GM18868 (cell line): ENCODE measurements around the gene NFX1.
"Not testable (repeated sequence)": the region's sequence is repeated elsewhere in the genome, so short reads cannot be mapped to it uniquely, and the experiment has no call there.

Experiments used
- ATAC-seq: cut with Tn5 transposase; IDR thresholded peaks from one replicate; pipeline ENCODE4 v1.9.1; 2021; ENCODE audit warnings: mild to moderate bottlenecking, moderate library complexity; ENCODE audit not compliant: unreplicated experiment

The NFX1 gene

DNA sequence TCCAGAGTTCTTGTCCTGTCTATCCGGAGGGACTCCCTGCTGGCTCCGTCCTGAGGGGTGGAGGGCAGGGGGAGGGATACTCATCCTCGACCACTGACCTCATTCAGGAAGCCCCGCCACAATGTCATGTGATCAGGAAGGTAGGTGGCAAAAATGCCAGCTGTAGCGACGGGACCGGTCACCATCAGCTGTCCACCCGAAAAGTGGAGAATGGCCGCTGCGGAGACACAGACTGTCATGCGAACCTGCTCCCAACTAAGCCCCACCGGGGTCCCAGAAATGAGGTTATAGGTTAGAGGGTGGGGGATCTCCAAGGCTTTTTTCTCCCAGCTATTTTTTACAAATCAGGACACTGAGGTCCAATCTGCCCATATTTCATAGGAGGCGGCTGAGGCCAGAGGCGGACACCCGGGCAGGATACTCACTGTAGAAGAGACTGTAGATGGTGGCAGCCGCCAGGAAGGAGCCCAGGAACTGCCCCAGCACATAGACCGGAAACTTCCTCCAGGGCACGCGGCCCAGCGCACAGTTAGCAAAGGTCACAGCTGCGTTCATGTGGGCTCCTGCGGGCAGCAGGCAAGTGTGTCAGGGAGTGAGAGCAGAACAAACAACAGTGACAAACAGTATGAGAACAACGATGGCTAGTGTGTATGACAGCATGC is 95.8 kb downstream of the NFX1 start:
- ATAC-seq, result not testable (repeated sequence)

GRCh38 chr9:33386641-33386996 is 96.3 kb downstream of the NFX1 start:
- not testable (repeated sequence) for ATAC-seq

DNA sequence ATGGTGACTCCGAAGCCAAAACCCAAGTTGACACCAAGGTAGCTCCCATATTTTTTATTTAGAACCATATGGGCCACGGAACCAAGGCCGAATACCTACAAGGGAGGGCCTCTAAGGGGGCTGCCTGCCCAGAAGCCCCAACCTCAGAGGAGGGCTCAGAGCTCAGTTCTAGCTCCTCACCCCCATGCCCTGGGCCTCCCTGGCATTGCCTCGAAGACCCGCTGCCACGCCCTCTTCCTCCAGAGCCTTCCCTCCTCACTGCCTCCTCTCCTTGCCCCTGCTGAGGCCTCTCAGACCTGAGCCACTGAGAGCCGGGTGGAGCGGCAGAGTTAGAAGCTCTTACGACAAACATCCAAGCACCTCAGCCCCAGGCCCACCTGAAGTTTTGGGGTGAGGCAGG is 96.7 kb downstream of the NFX1 start:
- ATAC-seq, result not testable (repeated sequence)

GRCh38 chr9:33388110-33388994 is 98.0 kb downstream of the NFX1 start:
- no peak for ATAC-seq

- not testable (repeated sequence) for ATAC-seq
Observed at GRCh38 chr9:33391111-33391771, 100.9 kb downstream of the NFX1 start.

DNA sequence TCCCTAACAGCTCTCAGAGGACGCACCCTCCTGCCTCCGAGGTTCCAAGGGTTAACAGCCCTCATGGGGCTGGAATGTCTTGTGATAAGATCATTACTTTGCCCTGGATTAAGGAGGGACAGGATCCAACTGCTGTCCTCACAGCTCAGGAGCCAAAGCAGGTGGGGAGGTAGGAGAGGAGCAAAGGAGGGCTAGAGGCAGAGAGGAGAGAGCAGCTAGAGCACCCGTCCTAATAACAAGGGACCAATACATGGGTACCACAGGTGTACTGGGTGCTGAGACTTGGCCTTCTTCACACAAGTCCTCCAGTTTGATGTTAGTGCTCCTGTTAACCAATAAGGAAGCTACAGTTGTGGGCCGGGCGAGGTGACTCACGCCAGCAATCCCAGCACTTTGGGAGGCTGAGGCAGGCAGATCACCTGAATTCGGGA is 102.3 kb downstream of the NFX1 start:
- not testable (repeated sequence) for ATAC-seq

DNA sequence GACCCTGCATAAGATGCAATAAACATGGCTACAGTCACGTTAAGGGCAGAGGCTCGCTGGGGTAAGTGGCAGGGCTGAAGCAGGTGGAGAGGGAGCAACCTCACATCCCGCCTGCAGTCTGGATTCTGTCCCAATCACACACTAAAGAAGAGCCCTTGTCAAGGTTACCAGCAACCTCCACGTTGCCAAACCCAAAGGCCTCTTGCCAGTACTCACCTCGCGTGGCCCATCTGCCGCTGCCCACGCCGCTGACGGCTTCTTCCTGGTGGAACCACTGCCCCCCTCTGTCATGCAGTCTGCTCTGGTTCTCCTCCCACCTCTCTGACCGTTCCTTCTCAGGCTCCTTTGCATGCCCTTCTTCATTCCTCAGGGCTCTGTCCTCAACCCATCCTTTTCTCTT is 103.3 kb downstream of the NFX1 start:
- no peak for ATAC-seq

GRCh38 chr9:33393986-33394385 is 103.7 kb downstream of the NFX1 start:
- ATAC-seq, result not testable (repeated sequence)

DNA sequence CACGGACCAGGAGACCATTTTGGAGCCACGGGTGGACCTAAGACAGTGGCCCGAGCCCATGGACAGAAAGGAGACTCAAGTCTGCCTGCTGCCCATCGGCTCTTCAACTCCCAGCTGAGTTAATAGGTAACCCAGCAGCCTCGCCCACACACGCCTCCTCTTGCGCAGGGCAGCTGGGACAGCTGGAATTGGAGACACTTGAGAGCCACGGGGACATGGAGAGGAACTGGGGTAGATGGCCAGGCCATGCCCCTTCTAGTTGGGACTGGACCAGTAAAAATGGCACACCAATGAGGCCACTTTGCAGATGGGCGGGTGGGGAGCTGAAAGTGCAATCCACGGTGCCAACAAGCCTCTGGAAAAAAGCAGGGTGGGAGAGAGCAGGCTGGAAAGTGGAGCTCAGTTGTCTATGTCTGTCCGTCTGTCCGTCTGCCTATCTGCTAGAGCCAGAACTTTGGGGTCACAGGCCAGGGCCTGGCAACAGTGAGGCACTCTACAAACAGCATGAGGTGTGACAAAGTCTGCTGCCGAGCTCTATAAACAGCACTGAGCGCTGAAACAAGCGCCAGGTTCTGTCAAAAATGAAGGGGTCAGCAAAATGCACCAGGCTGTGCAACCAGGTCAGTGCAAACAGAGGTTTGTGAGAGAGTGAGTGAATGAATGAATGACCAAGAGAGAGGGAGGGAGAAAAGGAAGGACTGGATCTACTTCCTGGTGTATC is 105.0 kb downstream of the NFX1 start:
- not testable (repeated sequence) for ATAC-seq

DNA sequence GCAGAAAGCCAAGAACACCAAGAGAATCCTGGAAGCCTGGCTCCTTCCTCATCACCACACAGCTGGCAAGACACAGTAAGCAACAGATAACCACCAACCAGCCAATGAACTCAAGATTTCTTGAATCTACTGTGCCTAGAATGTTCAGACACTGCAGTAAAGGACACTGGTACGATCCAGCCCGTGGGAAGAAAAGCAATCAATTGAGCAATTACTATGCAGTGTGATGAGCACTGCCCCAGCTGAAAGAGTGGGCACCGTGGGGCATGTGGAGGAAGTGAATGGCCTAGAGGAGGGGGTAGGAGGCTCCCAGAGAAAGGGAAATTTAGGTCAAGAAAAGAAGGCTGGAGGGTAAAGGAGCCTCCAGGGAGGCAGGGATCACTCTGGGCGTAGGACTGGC is 107.5 kb downstream of the NFX1 start:
- ATAC-seq, result not testable (repeated sequence)

DNA sequence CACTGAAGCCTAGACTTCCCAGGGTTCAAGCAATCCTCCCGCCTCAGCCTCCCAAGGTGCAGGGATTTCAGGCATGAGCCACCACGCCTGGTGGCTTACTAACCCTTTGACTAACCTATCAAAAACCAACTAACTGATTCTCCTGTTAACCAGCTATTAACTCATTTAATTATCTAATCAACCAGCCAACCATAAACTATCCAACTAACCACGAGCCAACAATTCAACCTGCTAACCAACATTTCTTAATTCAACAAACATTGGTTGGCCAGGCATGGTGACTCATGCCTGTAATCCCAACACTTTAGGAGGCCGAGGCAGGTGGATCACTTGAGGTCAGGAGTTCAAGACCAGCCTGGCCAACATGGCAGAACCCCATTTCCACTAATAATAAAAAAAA is 108.7 kb downstream of the NFX1 start:
- not testable (repeated sequence) for ATAC-seq

DNA sequence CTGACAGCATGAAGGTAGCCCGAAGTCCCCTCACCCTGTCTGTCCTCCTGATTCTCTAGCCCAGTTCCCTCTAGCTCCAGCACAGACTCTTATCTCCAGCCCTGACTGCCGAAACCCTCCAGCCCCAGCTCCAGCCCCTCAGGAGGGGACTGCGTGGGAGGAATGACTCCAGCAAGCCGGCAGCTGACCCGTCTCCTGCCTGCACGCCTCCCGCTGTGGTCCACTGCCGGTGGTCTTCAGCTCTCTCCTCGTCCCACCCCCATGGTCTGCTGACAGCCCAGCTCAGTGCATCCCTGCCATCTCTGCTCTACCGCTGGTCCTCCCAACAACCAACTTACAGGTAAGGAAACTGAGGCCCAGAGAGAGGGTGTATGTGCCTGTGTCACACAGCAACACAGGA is 111.5 kb downstream of the NFX1 start:
- not testable (repeated sequence) for ATAC-seq

DNA sequence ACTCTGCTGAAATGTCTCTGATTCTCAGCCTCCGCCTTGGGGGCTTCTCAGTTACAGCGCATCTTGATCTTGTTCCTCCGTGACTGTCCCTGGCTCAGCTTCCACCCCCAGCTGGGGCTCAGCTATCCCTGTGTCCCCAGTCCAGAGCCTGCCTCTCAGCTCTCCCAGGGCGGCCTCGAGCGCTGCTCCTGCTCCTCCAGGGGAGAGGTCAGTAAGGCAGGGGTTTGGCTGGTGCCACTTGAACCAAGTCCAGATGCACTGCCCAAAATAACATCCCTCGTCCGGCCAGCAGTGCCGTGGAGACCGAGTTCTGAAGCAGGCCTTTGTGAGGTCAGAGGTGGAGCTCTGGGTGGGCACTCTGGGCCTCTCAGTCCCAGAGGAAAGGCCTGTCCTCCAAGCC is 112.1 kb downstream of the NFX1 start, which contains the start of gene AQP7:
Gene AQP7, minus strand, starts transcription at position 198 of the 400 bp plus-strand sequence. CDS start 1,306 bp downstream, outside the sequence.
- ATAC-seq, result not testable (repeated sequence)

- ATAC-seq, result no peak
Observed at GRCh38 chr9:33403941-33404787, 113.8 kb downstream of the NFX1 start.

DNA sequence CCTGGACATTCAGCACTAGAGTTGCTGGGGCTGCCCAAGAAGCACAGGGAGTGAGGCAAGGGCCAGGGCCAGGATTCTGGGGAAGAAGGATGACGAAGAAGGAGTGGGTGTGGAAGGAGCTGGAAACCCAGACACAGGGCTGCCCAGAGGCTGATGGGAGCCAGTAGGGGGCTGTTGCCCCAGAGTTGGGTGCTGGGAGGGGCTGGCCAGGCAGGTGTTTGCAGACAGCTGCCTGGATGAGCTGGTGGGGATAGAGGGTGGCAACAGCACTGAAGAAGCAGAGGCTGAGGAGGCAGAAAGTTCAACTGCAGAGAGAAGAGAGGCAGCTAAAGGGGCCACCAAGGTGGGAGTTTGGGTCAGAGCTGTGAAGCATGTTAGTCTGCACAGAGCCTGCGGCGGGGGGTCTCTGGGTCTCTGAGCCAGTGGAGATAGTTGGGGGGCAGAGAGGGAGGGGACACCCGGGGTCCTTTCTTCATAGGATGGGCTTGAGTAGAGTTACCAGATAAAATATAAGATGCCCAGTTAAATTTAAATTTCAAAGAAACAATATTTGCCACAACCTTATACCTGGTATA is 114.6 kb downstream of the NFX1 start:
- ATAC-seq, result no peak

DNA sequence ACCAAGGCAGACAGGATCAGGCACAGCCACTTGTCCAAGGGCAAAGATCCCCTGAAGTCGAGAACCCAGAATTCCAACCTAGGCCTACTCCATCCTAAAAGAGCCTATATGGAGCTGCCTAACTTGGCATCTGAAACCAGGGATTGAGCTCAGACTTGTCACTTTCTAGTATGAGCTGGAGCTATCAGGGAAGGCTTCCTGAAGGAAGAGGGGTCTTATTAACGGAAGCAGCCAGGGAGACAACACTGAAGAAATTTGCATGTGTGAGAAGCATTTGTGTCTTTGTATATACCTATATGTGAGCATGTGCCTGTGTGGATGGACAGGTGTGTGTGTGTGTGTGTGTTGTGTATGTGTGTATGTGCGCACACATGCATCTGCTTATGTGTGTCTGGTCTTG is 116.7 kb downstream of the NFX1 start:
- ATAC-seq, result no peak

- ATAC-seq, result no peak
Observed at GRCh38 chr9:33408087-33408486, 117.8 kb downstream of the NFX1 start.

GRCh38 chr9:33414268-33414667 is 124.0 kb downstream of the NFX1 start:
- ATAC-seq, result no peak

DNA sequence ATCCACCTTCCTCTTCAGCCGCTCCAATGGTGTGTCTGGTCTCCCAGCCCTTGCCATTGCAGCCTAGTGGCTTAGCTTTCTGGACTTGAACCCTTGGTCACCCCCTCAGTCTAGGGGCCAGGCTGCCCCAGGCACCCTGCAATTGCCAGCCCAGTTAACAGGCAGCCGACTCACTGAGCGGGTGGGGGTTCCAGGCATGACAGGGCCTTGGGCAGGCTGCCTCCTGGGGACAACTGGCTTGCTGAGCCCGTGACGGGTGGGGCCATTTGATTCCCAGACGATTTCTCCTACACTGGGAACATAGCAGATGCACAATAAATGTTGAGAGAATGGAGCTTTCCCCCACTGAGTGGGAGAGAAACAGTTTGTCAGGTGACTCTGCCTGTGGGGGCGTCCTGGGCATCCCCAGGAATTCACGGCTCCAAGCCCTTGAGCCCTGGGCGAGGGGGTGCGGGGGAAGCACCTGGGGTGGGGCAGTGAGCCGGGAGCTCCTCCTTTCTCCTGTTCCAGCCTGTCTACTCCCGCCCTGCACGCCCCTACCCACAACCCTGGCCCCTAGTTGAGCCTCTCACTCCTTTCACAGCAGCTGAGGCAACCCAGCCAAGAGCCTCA is 124.7 kb downstream of the NFX1 start:
- no peak for ATAC-seq
